Stimulated activated CD4-positive, alpha-beta T cell treated with anti-CD3 and anti-CD28 coated beads, Interleukin-12 subunit alpha, Interleukin-12 subunit beta, amount 100 ng/mL, for 24 hours (primary cell): ENCODE measurements around the gene CPTP.

Experiments
- DNase-seq, 2 experiments: peaks; one replicate each; pipeline ENCODE4 v3.0.0-alpha.2; 2020; ENCODE audit warnings: low read depth in 2 of 2

Gene CPTP

DNA sequence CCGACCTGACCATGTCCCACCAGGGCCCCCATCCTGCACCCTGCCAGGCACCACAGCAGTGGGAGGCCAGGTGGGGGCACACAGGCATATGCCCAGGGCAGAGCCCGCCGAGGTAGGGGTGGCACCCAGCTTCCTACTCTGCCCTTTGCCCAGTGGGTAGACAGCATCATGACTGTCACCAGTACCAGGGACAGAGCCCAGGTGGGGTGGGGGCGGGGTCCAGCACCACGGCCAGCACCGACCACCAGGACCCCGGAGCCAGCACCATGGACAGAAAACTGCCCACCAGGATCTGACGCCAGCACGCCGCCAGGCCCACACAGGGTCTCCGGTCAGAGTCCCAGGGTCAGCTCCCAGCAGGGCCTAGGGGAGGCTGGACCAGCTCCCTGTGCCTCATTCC is 10.2 kb downstream of the CPTP start:
- DNase-seq, result no peak

DNA sequence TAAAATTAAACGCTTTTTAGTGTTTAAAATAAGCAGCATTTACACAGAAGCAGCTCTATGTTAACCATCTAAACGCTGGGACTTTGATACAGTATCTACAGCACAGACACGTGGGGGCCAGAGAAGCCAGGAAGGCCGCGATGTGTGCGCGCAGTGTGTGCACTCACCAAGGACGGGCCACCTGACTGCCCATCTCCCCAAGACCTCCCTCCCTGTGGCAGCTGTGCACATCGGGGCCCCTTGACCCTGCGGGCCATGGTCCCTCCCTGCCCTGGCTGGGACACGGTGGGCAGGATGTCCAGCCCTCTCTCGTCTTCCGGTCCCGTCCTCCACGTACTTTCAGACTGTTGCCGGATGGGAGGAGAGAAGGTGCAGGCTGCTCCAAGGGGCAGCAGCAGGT is 10.7 kb downstream of the CPTP start:
- DNase-seq, result no peak

DNA sequence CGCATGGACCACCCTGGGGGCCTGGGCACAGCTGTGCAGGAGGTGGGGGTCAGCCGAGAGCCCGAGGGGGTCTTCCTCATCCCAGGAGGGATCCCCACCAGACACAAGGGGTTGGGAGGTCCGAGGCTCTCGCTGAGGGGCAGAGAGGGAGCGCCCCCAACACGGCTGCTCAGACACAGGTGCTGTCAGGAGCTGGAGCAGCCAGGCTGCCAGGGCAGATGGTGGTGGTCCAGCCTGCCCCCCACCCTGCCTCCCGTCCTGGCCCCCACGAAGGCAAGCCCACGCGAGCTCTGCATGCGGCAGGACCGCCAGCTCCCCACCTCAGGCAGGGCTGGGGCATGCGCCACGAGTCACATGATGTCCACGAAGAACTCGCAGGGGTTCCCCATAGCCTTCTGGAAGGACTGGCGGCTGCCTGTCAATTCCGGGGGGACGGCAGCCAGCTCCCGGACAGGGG is 11.2 kb downstream of the CPTP start:
- DNase-seq, result no peak

DNA sequence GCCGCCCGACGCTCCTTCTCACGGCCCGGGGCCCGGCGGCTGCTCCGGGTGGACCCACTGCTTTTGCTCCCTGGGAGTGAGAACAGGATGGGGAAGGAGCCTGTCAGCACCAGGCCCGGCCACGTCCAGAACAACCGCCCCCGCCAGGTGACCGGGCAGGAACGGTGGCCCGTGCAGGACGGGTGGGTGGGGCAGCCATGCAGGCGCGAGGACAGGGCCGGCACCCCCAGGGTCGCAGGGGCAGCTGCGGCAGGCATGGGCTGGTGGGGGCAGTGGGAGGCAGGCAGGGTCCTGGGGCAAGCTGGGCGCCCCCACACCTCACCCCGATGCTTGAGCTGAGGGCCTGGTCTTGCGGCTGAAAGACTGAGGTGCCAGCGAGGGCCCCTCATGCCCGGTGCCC is 11.8 kb downstream of the CPTP start:
- DNase-seq, result no peak

DNA sequence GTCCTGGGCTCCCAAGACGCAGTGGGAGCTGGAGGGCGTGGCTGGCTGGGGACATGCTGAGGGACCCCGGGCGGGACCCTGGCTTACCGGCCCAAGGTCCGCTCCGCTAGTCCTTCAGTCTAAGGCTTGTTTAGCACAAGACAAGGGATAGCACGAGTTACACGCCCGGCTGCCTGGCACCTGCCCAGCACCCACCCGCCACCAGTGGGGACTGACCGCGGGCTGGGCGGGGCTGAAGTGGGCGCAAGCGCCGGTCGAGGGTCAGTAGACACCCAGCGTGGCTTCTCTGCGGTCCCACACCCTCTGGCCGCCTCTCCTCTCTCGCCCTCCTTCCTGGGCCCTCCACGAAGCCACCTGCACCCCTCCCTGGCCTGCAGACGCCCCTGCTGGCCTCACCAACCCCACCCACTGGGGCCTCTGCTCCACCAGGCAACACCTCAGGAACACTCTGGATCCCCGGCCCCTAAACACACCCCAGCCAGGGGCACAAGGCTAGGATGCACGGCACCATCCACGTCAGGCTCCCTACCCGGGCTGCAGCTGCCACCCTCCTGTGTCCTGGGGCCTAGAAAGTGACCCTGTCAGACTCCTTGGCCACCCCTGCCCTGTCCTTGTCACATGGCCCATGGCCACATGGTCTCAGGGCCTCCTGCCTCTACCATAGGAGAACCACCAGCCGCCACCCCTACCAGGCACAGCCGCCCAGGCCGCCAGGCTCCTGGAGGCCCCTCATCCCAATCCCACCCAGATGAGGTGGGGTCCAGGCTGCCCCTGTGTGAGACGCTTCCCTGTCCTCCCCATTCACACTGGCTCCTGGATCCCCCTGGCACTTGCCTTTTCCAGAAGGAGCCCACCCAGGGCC is 12.6 kb downstream of the CPTP start:
- DNase-seq, result no peak

DNA sequence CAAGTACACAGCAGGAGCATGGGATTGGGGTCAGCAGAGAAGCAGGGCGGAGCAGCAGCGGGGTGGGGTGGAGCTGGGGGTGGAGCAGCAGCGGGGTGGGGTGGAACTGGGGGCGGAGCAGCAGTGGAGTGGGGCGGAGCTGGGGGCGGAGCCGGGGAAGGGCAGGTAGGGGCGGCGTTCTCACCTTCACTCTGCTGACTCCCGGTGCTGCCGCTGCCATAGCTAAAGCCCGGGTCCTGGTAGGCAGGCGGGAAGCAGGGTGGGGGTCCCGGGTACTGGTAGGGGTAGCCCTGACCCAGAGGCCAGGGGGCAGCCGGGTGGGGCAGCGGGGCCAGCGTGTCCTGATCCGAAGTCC is 13.2 kb downstream of the CPTP start:
- DNase-seq, result peak in 1 of 2 experiments; percentile 38

DNA sequence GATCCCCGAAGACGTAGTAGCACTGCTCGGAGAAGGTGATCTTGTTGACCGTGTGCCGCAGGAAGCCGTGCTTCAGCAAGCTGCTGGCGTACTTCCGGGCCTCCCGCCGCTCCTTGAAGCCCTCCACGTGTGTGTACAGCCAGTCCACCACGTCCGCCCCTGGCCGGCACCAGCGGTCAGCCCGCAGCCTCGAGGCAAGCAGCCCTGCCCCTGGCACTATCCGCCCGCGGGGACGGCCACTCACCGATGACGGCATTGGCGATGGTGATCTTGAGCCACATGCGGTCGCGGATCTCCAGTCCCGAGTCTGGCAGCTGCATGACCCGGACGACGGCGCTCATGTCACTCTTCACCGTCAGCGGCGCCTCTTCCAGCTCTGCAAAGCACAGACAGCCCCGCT is 13.7 kb downstream of the CPTP start:
- DNase-seq, result no peak

DNA sequence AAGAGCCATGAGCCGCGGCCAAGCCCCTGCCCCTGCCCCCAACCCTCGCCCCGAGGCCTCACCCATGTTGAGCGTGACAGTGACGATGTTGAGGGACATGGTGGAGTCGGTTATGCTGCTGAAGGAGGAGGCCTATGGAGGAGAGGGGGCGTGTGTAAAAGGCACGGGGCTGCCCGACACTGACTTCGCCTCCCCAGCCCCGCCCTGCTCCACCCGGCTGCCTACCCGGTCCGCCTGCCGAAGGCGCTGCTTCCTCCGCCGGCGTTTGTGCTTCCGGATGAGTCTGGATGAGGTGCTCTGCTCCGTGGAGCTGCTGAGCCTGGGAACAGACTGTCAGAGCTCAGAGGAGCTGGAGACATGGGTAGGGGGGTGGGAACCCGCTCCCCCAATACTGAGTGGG is 15.6 kb downstream of the CPTP start:
- DNase-seq, result no peak

DNA sequence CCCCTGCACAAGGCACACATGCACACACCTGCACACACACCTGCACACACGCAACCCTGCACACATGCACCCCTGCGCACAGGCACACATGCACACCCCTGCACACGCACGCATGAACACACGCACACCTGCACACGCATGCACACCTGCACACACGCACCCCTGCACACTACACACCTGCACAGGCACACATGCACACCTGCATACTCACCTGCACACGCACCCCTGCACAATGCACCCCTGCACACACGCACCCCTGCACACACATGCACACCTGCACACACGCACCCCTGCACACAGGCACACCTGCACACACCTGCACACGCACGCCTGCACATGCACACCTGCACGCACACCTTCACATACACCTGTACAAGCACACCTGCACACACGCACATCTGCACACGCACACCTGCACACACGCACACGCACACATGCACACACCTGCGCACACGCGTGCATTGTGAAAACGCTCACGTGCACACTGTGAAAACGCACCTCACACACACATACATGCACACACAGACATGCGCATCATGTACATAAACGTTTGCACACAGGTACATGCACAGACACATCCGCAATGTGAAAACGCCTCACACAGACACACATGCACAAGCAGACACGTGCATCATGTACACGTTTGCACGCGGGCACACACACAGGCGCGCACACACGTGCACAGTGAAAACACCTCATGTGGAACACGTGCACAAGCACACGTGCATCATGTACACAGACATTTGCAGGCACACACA is 16.4 kb downstream of the CPTP start:
- no peak for DNase-seq

DNA sequence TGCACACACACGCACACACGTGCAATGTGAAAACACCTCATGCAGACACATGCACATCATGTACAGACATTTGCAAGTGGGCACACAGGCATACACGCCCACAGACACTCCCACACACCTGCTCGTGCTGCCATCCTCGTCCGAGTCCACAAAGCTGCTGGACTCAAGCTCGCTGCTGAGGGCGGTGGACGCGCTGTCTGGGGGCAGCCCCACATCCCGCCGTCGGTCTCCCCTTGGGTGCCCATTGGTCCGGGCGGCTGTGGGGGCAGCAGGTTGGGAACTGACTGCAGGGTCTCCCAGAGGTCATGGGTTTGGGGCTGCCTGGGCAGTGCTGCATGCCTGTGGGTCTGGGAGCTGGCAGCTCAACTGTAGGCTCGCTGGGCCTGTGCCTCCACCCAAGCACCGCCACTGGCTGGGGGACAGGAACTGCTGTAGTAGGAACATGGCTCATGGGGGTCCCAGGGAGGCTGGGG is 17.0 kb downstream of the CPTP start:
- no peak for DNase-seq

DNA sequence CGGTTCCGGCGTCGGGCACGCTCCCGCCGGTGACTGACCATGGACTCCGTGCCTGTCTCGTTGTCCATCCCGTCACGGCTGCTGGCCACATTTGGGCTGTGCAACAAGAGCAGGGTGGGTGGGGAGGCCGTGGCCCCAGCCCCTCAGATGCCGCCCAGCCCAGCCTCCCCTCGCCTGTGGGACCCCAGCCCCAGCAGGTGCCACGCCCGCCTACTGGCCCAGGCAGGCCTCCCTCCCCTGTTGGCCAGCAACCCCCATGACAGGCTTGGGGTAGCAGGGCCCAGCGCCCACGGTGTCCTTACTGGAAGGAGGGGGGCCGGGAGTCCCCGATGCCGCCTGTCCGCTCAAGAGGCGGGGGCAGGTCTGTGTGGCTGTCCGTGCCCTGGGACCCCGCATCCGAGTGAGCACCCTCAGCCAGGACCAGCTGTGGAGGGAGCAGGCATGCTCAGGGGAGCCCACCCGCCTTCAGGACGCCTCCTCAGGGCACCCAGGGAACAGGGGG is 17.5 kb downstream of the CPTP start:
- no peak for DNase-seq

DNA sequence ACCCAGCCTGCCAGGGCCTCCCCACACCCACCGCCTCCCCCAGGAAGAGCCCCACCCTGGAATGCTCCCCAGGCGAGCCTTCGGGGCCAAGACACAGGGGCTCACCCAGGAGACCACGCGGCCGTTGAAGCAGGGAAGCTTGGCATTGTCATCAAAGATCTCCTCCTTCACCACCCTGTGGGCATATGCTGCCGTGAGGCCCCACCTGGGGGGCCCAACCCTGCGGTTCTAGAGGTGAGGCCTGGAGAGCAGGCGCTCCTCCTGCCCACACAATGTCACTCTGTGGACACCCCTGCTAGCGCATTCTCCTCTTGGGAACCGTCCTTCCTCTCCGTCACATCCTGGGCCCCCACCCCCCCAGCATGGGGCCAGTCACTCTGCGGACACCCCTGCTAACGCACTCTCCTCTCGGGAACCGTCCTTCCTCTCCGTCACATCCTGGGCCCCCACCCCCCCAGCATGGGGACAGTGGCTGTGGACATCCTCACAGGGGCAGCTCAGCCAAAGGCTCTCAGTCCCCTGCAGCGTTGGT is 18.0 kb downstream of the CPTP start:
- no peak for DNase-seq

DNA sequence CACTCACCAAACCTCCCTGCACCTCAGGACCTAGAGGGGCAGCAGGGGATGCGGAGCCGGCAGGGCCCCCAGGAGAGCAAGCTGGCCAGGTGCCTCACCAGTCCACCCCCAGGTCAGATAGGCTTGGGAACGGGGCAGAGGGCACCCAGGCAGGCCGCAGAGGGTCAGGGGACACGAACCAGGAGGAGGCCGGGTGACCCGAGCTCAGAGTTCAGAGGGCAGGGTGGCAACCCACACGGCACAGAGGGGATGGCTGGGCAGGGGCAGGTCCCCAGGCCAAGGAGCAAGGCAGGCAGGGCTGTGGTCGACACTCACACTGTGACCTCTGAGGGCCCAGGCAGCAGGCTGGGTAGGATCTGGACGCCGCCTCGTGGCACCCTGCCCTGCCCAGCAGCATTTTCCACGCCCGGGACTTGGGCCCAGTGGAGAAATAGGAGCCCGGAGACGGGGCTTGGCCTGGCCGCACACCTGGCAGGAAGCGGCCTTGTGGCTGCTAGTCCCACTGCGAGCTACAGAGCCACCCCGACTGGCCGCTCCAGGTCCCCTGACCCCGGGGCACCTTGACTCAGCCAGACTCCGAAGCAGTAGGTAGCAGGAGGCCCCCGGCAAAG is 19.3 kb downstream of the CPTP start:
- no peak for DNase-seq

DNA sequence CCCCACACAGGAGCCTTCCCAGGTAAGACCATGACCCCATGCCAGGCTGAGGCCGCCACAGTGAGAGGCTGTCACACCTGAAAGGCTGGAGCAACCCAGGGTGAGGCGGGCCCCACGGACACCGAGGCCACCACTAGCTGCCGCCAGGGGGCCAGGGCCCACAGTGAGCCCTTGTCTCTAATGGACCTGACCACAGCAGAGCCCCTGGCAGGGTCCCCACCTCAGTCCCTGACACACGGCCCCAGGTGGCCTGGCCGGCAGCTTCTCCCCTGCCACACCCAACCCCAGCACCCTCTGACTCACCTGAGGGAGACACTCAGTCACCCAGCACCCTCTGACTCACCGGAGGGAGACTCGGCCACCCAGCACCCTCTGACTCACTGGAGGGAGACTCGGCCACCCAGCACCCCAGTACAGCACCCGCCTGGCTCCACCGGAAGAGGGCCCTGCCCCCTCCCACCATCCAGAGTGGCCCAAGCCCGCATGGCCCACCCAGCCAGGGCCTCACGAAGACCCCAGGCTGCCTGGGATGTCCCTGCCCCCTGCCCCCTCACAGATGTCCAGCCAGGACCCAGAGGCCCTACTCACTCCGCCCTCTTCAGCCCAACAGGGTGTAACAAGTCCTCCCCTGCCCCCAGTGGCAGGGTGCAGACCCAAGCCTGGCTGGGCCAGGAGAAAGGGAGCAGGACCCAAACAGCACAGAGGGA is 20.2 kb downstream of the CPTP start:
- peak; percentile 29 to 49 for DNase-seq

DNA sequence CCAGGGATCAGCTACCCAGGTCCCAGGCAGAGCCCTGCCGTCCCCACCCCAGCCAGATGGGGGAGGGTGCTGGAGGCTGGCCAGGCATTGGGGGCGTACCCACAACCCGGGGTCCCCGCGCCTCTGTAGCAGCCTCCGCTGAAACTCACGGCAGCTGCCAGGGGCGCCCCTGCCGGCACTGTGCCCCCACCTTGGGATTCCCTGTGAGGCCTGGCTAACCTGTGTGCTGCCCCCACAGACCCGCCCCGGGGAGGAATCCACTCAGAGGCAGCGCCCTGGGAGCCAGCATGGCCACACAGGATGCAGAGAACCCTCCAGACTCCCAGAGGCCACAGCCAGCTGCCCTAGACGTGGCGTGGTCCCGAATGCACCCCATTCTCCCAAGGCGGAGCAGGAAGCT is 20.8 kb downstream of the CPTP start:
- no peak for DNase-seq

DNA sequence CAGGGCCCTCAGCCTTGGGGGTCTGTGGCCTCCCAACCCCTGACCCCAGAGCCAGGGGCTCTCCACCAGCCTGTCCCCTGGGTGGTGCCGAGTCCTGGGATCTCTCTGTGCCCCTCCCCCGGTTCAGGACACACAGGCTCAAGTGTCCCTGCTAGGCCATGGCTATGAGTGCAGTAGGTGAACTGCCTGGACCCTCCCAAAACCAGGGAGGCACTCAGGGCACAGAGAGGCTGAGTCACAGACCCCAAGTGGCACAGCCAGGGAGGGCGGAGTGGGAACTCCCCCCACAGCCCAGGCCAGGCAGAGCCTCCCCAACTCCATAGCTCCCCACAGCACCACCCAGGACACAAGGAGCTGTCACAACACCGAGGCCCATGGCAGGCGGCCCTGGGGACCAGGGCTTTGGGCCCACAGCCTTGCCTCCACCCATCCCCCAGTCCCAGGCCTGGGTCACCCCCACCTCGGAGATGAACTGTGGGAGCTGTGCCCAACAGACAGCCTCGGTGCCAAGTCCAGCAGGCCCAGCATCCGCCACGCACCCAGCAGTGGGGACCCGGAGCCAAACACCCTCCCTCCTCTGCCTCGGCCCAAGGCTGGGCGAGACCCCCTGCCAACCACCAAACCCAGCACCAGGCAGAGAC is 21.4 kb downstream of the CPTP start:
- DNase-seq, result no peak

DNA sequence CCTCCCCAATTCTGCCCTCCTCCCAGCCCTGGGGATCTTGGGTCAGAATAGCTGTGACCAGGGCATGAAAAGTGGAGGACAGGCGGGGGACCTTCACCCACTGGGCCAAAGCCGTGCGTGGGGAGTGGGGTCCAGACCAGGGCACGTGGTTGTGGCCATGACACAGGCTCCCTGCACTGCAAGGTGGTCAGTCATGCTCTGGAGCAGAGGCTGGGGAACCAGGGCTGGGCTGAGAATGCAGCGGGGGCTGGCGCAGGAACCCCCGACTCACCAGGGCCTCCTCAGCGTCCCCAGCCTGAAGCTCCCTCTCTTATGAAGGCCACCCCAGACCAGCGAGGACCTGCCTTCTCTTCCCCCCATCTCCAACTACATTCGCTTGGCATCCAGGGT is 21.9 kb downstream of the CPTP start:
- no peak for DNase-seq

DNA sequence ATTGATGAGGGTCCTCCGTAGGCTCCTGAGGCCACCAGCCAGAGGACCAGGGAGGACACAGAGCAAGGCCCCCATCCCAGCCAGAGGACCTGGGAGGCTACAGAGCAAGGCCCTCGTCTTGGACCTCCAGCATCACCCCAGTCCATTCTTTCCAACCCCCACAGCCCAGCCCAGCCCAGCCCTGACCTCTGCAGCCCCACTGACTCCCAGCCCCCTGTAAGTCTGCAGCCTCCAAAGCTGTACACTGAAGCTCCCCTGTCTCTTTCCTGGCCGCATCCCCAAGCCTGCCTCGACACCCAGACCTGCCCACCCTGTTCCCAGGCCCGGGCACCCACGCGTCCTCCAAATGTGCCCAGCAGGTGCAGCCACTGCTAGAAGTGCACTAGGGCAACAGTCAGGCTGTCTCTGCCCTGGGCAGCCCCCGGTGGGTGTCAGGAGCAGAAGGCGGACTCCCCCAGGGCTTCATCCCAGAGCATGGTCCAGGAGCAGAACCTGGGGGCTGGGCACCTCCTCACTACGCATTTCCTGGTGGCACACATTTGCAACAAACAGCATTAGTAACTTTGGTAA is 22.5 kb downstream of the CPTP start:
- no peak for DNase-seq

DNA sequence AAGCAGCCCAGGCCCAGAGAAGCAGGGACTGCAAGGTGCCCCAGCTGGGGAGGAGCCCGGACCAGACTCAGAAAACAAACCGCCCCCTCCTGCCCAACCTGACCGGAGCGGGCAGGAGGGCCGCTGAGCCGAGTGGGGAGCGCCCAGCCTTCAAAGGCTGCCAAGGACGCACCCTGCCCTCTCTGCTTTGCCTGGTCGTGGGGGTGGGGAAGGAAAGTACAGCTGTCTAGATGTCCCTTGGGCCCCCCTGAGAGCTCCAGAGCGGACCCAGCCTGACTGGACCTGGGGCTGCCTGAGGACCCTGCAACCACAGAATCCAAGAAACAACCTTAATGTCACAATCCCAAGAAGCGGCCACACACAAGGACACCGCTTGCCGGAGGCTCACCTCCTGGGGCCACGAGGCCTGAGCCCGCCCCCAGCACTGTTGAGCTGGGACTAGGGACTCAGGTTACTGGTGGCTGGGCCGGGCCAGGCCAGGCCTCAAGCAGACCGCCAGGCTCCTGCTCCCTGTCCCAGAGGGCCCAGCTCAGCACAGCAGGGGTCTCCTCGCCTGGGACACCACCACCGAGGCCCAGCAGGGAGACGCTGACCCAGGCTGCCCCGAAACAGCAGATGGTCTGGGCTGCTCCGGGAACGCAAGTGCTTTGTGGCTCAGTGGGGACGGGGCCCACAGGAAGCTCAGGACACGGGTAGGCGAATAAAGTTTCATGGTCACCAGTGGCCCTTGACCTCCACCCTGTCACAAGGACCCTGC is 23.2 kb downstream of the CPTP start:
- no peak for DNase-seq
